NCI-H510A treated with DMSO at 0.1 percent for 48 hours (cell line): ENCODE measurements around the gene RPS2.
"Not testable (repeated sequence)": the region's sequence is repeated elsewhere in the genome, so short reads cannot be mapped to it uniquely, and the experiment has no call there.

Experiments used
- DNase-seq: peaks from one replicate; lab custom pipeline; 2025; lab: John Stamatoyannopoulos, UW

The RPS2 gene

GRCh38 chr16:1941162-1942046 is 23.2 kb downstream of the RPS2 start:
- DNase-seq: peak; percentile 24

GRCh38 chr16:1940273-1941161 is 24.1 kb downstream of the RPS2 start:
- DNase-seq: no peak

DNA sequence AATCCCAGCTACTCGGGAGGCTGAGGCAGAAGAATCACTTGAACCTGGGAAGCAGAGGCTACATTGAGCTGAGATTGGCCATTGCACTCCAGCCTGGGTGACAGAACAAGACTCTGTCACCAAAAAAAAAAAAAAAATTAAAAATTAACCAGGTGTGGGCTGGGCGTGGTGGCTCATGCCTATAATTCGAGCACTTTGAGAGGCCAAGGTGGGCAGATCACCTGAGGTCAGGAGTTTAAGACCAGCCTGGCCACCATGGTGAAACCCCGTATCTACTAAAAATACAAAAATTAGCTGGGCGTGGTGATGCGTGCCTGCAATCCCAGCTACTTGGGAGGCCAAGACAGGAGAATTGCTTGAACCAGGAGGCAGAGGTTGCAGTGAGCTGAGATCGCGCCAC is 24.8 kb downstream of the RPS2 start:
- DNase-seq: not testable (repeated sequence)

GRCh38 chr16:1938910-1939309 is 25.7 kb downstream of the RPS2 start:
- DNase-seq: no peak

- DNase-seq: no peak
These were observed 26.3 kb downstream of the RPS2 start for GRCh38 chr16:1938316-1938715.

GRCh38 chr16:1936945-1937479 is 27.6 kb downstream of the RPS2 start:
- no peak for DNase-seq

DNA sequence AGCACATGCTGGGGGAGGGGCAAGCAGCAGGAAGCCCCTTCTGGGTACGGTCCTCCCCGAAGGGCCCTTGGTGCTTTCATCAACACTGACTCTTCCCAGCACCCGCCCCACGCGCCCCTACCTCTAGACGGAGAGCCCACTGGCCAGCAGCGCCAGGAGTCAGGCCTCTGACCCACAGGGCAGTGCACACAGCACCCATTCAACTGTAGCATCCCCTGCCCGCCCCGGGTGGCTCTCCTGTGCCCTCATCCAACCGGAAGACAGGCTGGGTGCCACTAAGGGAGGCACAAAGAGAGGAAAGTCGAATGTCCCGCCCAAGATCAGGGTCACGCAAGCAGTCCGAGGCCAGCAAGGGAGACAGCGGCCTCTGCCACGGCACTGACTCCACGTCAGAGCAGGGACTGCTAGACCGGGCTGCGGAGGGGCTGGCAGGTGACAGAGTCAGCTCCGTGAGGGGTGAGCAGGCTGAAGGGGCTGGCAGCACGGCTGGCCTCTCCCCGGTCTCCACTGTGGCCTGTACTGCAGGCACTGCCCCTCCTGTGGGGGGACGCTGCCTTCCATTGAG is 31.4 kb downstream of the RPS2 start:
- no peak for DNase-seq

DNA sequence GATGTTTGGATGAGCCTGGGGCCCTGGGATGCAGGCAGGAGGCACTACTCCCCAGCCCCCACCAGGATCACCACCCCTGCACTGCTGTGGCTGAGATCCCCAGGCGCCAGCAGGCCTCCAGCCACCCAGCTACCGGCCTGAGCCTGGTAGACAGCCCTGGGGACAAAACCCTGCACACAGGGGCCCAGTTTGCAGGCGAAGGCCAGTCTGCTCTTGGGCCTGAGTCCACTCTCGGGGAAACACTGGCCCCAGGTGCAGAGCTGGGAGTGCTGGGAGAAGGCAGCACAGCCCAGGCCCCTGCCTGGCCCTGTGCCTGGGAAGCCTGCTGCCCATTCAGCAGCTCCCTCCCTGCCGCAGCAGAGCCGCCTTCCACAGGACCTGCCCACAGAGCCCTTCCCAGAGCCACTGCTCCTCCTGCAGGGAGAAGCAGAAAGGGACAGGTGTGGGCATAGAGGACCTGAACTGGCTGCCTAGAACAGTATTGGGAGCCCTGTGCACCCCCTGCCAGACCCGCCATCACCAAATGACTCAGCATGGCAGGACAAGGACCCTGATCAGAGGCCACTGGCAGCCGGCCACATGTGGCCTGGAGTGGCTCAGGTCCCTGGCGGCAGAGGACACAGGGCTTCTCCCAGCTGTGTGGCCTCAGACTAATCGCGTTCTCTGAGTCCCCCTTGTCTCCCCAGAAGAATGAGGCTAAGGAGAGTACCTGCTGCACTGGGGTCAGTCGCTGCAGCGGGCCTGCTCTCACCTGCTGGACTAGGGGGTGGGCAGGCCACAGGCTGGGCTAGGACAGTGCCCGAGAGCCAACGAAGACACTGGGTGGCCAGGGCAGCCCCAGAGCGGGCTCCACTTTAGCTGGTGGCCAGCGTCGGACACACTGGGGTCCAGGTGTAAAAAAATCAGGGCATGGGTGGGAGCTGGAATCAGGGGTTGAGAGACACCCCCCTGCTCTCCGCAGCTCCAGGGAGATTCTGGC is 32.3 kb downstream of the RPS2 start:
- DNase-seq: no peak

GRCh38 chr16:1930338-1930720 is 34.3 kb downstream of the RPS2 start:
- DNase-seq: no peak

- DNase-seq: peak; percentile 51
These were observed 34.9 kb downstream of the RPS2 start for GRCh38 chr16:1929578-1930337.

- no peak for DNase-seq
These were observed 35.5 kb downstream of the RPS2 start for GRCh38 chr16:1929105-1929504.

DNA sequence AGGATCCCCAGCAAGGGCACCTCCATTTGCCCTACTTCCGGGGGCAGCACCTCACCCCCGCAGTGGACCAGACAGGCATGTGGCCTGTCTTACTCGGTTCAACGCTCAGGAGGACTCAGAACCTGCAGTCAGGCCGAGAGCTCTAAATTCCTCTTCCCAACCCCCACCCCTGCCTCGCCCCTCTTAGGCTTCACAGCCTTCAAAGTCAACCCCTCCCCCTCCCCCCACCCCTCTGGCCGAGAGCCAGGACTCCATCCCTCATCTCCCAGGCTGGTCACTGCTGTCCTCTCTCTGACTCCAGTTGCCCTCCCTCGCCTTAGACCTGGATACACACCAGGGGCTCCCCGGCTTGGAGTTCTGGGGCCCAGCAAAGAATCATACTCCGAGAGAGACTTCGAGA is 38.4 kb downstream of the RPS2 start:
- no peak for DNase-seq

DNA sequence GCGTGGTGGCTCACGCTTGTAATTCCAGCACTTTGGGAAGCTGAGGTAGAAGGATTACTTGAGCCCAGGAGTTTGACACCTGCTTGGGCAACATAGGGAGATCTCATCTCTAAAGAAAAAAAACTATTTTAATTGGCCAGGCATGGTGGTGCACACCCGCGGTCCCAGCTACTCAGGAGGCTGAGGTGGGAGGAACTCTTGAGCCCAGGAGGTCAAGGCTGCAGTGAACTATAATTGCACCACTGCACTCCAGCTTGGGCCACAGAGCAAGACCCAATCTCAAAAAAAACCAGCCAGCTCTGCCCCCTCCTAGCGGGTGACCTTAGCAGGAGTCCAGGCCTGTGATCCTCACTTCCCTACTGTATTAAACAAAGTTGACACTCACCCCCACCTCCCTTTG is 40.5 kb downstream of the RPS2 start:
- no peak for DNase-seq

DNA sequence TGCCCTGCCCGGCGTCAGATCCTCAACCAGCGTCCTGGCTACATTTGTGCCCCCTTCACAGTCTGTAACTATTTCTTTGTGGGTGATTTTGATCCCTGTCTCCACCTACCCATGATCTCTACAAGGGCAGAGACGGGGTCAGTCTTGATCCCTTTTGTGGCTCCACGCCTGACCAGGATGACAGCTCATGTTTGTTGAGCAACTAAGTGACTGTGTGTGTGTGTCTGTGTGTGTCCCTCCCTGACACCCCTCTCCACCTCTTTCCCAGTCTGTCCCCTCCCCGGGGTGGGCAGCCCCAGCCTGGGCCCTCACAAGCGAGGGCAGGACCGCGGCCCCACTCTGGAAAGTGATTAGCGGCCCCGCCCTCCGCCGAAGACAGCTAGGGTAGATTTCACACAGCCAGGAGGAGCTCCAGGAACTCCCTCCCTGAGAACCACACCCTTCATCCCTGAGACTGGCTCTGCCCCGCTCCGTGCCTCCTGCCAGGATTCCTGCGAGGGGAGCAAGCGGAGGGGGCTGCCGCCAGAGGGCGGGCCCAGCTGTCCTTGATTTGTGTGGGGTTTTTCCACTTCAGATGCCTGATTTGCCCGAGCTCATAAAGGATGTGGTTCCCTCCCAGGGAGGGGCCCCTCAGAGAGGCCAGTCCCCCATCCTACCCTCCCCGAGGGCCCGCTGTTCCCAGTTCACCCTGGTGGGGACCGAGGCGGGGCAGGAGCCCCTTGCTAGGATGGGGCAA is 41.2 kb downstream of the RPS2 start:
- DNase-seq: no peak

DNA sequence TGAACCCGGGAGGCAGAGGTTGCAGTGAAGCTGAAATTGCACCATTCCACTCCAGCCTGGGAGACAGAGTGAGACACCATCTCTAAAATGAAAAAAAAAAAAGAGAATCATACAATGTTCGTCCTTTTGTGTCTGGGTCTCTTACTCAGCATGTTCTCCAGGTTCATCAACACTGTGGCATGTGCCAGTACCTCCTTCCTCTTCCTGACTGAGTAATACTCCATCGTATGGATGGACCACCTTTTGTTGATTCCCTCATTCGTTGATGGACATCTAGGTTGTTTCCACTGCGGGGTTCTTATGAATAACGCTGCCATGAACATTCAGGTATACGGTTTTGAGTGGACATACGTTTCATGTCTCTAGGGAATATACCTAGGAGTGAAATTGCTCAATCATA is 42.3 kb downstream of the RPS2 start:
- no peak for DNase-seq

DNA sequence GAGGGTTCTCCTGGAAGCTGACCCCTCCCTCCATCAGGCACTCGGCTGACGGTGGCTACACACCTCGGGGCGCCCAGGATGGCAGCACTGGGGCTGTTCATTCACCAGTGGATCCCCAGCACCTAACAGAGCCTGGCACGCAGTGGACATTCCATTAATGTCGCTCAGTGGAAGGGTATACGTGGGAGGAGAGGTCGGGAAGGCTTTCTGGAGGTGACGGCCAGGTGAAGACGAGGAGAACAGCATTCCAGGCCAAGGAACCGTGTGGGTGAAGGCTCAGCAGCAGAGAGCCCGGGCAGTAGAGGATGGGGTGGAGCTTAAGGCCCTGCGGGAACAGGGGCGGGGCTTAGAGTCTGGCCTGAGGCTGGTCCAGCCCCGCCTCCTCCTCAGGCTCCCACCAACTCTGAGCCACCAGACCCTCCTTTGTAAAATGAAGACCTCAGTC is 43.9 kb downstream of the RPS2 start:
- no peak for DNase-seq

GRCh38 chr16:1920122-1920521 is 44.5 kb downstream of the RPS2 start:
- DNase-seq: not testable (repeated sequence)

GRCh38 chr16:1919327-1919998 is 45.2 kb downstream of the RPS2 start:
- no peak for DNase-seq
